Measurements from ENCODE around the gene CFAP97D1.
A peak's percentile ranks its signal among the peaks of the same experiment; 100 is the strongest.

DNA sequence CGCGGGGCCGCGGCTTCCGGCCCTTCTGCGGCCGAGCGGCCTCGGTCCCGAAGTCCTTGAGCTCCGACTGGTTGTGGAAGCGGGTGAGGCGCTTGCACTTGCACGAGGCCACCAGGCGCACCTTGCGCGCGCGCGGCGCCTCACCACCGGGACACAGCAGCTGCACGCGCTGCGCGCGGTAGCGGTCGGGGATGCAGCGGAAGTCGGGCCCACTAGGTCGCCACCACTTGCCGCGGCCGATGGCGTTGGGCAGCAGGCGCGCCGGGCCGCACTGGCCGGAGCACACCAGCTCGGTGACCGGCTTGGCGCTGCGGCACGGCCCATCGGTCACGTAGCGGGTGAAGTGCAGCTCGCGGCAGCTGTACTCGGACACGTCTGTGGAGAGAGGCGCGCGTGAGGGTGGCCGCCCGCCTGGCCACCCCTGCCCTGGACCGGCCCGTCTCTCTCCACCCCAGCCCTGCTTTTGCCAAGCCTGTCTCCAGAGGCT lies 24.8 kb upstream of the CFAP97D1 start:
- peak; percentile 56 for TF ChIP-seq EZH2 (IDR thresholded peaks at IDR 0.05)
- TF ChIP-seq POLR2AphosphoS5 (IDR thresholded peaks at IDR 0.05; ENCODE audit: borderline replicate concordance, low read depth, low read length) = no peak

Data from SK-N-MC (cell line).